IMR-90 (cell line): ENCODE data around the gene PPP1R13B. TPM values are rescaled to one million over a fixed set of nuclear protein-coding genes. Genes with fewer than 3 reads are reported as not detected.
A peak's percentile ranks its signal among the peaks of the same experiment; 100 is the strongest.

Source experiments
- ATAC-seq: fragments of 200-7000 bp; cut with Tn5 transposase; 2 replicates; pipeline ENCODE4 v1.9.1; 2020; ENCODE audit warnings: low read depth, mild to moderate bottlenecking, moderate library complexity
- BruUV-seq: library from RNA; stranded (reverse); fragments of 400-500 nt; replicated peaks from 2 replicates; lab custom pipeline; 2021; lab: Mats Ljungman, UMichigan
- CTCF ChIA-PET: fragments of 300-600 bp; formaldehyde crosslinking; extraction: SDS; loops from one replicate; lab custom pipeline; 2021; ENCODE audit warnings: antibody characterized with exemption; lab: Yijun Ruan, JAX
- POLR2A ChIA-PET: fragments of 300-600 bp; sonication (Branson Sonifier 250); formaldehyde crosslinking; loops from one replicate; lab custom pipeline; 2022; ENCODE audit warnings: antibody characterized with exemption; ENCODE audit not compliant: unreplicated experiment; lab: Charles Lee
- DNase-seq: peaks from one replicate; pipeline ENCODE4 v3.0.0; 2013
- H2AFZ ChIP-seq: replicated peaks from 2 replicates; pipeline ENCODE3; 2013; ENCODE audit warnings: low read length, mild to moderate bottlenecking; ENCODE audit not compliant: poor library complexity
- H2AK5ac ChIP-seq: 2 replicates; pipeline ENCODE4 v1.6.1; 2013; ENCODE audit warnings: low read depth, low read length, inconsistent platforms
- H2AK9ac ChIP-seq: replicated peaks from 2 replicates; pipeline ENCODE3; 2013; ENCODE audit warnings: mild to moderate bottlenecking, low read depth, low read length, moderate library complexity; ENCODE audit not compliant: poor library complexity
- H2BK120ac ChIP-seq: 2 replicates; pipeline ENCODE4 v1.6.1; 2013; ENCODE audit warnings: low read depth, low read length, inconsistent platforms
- H2BK15ac ChIP-seq: 3 replicates; pipeline ENCODE4 v1.6.1; 2013; ENCODE audit warnings: low read depth, low read length, inconsistent platforms
- H2BK20ac ChIP-seq: 2 replicates; pipeline ENCODE4 v1.6.1; 2013; ENCODE audit warnings: low read depth, mild to moderate bottlenecking, inconsistent platforms, low read length, moderate library complexity
- H2BK5ac ChIP-seq: 2 replicates; pipeline ENCODE4 v1.6.1; 2013; ENCODE audit warnings: mild to moderate bottlenecking, low read depth, low read length, inconsistent platforms; ENCODE audit not compliant: poor library complexity, severe bottlenecking
- H3K14ac ChIP-seq: replicated peaks from 2 replicates; pipeline ENCODE4 v1.6.1; 2013; ENCODE audit warnings: low read depth, low read length, inconsistent platforms
- H3K18ac ChIP-seq: 2 replicates; pipeline ENCODE4 v1.6.1; 2013; ENCODE audit warnings: low read depth, low read length, control low read depth
- H3K23ac ChIP-seq: 2 replicates; pipeline ENCODE4 v1.6.1; 2013; ENCODE audit warnings: low read depth, low read length, inconsistent platforms
- H3K27ac ChIP-seq: 2 replicates; pipeline ENCODE4 v1.5.1; 2013; ENCODE audit warnings: mild to moderate bottlenecking, control low read depth, low read length; ENCODE audit not compliant: insufficient read depth
- H3K27me3 ChIP-seq: 2 replicates; pipeline ENCODE4 v1.6.1; 2013; ENCODE audit warnings: low read length; ENCODE audit not compliant: control insufficient read depth, insufficient read depth
- H3K36me3 ChIP-seq: 2 replicates; pipeline ENCODE4 v1.6.1; 2013; ENCODE audit warnings: low read length, mixed read lengths; ENCODE audit not compliant: control insufficient read depth, insufficient read depth
- H3K4ac ChIP-seq: 2 replicates; pipeline ENCODE4 v1.6.1; 2013; ENCODE audit warnings: low read depth, low read length, inconsistent platforms
- H3K4me1 ChIP-seq: 2 replicates; pipeline ENCODE4 v1.6.1; 2013; ENCODE audit warnings: low read length, mixed read lengths; ENCODE audit not compliant: control insufficient read depth, insufficient read depth
- H3K4me2 ChIP-seq: 2 replicates; pipeline ENCODE4 v1.6.1; 2013; ENCODE audit warnings: low read depth, mild to moderate bottlenecking, control low read depth, low read length, moderate library complexity
- H3K4me3 ChIP-seq: 2 replicates; pipeline ENCODE4 v1.5.1; 2013; ENCODE audit warnings: low read depth, mild to moderate bottlenecking, control low read depth, low read length, moderate library complexity; ENCODE audit not compliant: insufficient read depth
- H3K56ac ChIP-seq: 2 replicates; pipeline ENCODE4 v1.6.1; 2013; ENCODE audit warnings: low read length, inconsistent platforms; ENCODE audit not compliant: insufficient read depth; ENCODE audit errors: extremely low read depth
- H3K79me1 ChIP-seq, 2 experiments: 2 replicates each; pipeline ENCODE4 v1.6.1; 2013; ENCODE audit warnings: low read length in 2 of 2, inconsistent platforms in 1 of 2, low read depth in 1 of 2
- H3K9ac ChIP-seq: 2 replicates; pipeline ENCODE4 v1.6.1; 2013; ENCODE audit warnings: low read depth, low read length, control low read depth
- H3K9me1 ChIP-seq: 2 replicates; pipeline ENCODE4 v1.6.1; 2013; ENCODE audit warnings: low read length, inconsistent platforms; ENCODE audit not compliant: insufficient read depth
- H3K9me3 ChIP-seq: 2 replicates; pipeline ENCODE4 v1.6.1; 2013; ENCODE audit warnings: low read length; ENCODE audit not compliant: control insufficient read depth, insufficient read depth
- H4K20me1 ChIP-seq: 2 replicates; pipeline ENCODE4 v1.6.1; 2013; ENCODE audit warnings: low read length, inconsistent platforms; ENCODE audit not compliant: insufficient read depth
- H4K5ac ChIP-seq: 2 replicates; pipeline ENCODE4 v1.6.1; 2013; ENCODE audit warnings: mild to moderate bottlenecking, low read depth, low read length, control low read depth
- H4K8ac ChIP-seq, 2 experiments: 2 replicates each; pipeline ENCODE4 v1.6.1; 2013; ENCODE audit warnings: low read depth in 2 of 2, low read length in 2 of 2, control low read depth in 1 of 2, inconsistent platforms in 1 of 2
- H4K91ac ChIP-seq: 2 replicates; pipeline ENCODE4 v1.6.1; 2013; ENCODE audit warnings: low read depth, low read length, inconsistent platforms; ENCODE audit not compliant: insufficient read depth
- BHLHE40 ChIP-seq: fragments of 150-350 bp; IDR thresholded peaks from 2 replicates; pipeline ENCODE4 v1.6.1; 2016; ENCODE audit warnings: mild to moderate bottlenecking, low read depth, low read length
- CTCF ChIP-seq: conservative IDR thresholded peaks from 2 replicates; pipeline ENCODE4 v1.5.1; 2012; ENCODE audit warnings: mild to moderate bottlenecking, low read depth, low read length, improper control_type of control experiment
- SMC3 ChIP-seq: fragments of 150-350 bp; IDR thresholded peaks from 2 replicates; pipeline ENCODE4 v1.6.1; 2016; ENCODE audit warnings: low read depth, mild to moderate bottlenecking, antibody characterized with exemption, low read length, moderate library complexity
- WGBS, 2 experiments: methylation state at CpG; one replicate each; pipeline versions ENCODE4 v1.1.5 to v1.1.7; 2013; ENCODE audit warnings: missing lambda C conversion rate in 2 of 2; ENCODE audit not compliant: insufficient read length in 1 of 2; ENCODE audit errors: extremely low coverage in 2 of 2; 5-methylcytosine and 5-hydroxymethylcytosine counted together
- dilution Hi-C: fragments of 300-500 bp; cut with HindIII; formaldehyde crosslinking; loops from one replicate; pipeline ENCODE4 v1.14.3; 2018; ENCODE audit warnings: low sequenced_read_pairs; ENCODE audit not compliant: unreplicated experiment
- in situ Hi-C: fragments of 300-500 bp; cut with MboI; formaldehyde crosslinking; loops from 3 replicates; pipeline ENCODE4 v1.14.3; 2019; ENCODE audit warnings: low sequenced_read_pairs, inconsistent platforms, mixed read lengths
- intact Hi-C: fragments of 100-400 bp; cut with micrococcal nuclease; formaldehyde crosslinking; loops from 2 replicates; pipeline ENCODE4 v1.10.0; 2022
- polyA plus RNA-seq, 3 experiments: library from polyadenylated mRNA; depleted of rRNA; stranded (reverse); fragments of >200 nt; gene quantifications; 2 replicates each; pipeline ENCODE4 v1.2.3, GENCODE V29; 2012; ENCODE audit warnings: low replicate concordance in 1 of 3
- total RNA-seq: library from RNA; depleted of rRNA; stranded (reverse); fragments of >200 nt; gene quantifications from 2 replicates; pipeline ENCODE4 v1.2.3, GENCODE V29; 2012

Gene PPP1R13B
- total and polyA plus RNA-seq, 2 of the 4 experiments (the other 2 are of a cell fraction): 1.6 to 2.8 TPM

DNA sequence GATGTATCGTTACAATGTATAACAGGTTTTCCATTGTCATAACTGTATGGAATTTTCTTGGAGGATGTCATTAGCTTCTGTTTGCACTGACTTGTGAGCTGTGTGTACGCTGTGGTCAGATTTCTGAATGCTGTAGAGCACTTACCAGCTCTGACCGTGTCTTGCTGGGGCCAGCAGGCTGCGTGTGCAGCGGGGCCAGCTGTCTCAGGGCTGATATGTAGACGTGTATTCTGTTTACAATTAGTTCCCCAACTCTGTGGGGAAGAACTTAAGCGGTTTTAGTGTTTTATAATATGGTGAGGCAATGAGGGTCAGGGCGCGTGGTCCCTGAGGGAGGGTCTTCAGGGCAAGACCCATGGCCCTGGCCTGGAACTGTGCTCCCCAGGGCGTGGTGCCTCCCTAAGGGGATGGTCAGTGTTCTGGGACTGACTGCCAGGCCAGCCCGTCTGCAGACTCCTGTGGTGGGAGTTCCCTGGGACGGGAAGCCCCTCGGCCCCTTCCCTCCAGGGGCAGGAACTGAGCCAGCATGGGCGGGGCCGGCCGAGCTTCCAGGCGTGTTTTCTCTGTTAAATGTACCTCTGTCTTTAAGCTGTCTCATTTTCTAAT lies 150.8 kb downstream of the PPP1R13B start:
- no peak overlapping the region for H4K5ac ChIP-seq
- H3K9ac ChIP-seq: no peak overlapping the region
- no peak overlapping the region for H3K23ac ChIP-seq
- no TSS peak for BruUV-seq
- H3K4me3 ChIP-seq: no peak overlapping the region
- peak overlapping the region; percentile 18; the same call in 1 of the 2 replicates for H3K4ac ChIP-seq
- H2BK120ac ChIP-seq: no peak overlapping the region
- peaks cover 3% of the 10 kb centered on the region; the same call in 1 of the 2 replicates for H3K9me1 ChIP-seq
- H2AK9ac ChIP-seq: peak overlapping the region; percentile 32
- dilution Hi-C loops (no loop called here), in situ Hi-C loops (no loop called here), intact Hi-C loops (no loop called here)
- WGBS, 2 experiments: 20% methylated on average over 7 of the region's 17 CpGs; no CpG with 5 or more reads in 1 of the 2 experiments
- no peak overlapping the region for H3K18ac ChIP-seq
- peak; percentile 91 for DNase-seq
- 0 out of 2 replicates have a peak, but pooled peaks have one; percentile 17 for TF ChIP-seq BHLHE40
- 0 out of 2 replicates have a peak, but pooled peaks have one; percentile 13 for TF ChIP-seq SMC3
- TF ChIP-seq CTCF: no peak
- H4K91ac ChIP-seq: no peak overlapping the region
- H4K8ac ChIP-seq: no peak overlapping the region
- H2AFZ ChIP-seq: no peak overlapping the region
- no peak overlapping the region for H2BK20ac ChIP-seq
- peaks cover 52% of the 10 kb centered on the region for H3K36me3 ChIP-seq
- peaks cover 15% of the 10 kb centered on the region for H3K4me1 ChIP-seq
- no peak overlapping the region for H2BK15ac ChIP-seq
- no peaks in the 10 kb centered on the region for H3K27me3 ChIP-seq
- ATAC-seq: peak; percentile 91
- H3K56ac ChIP-seq: no peak overlapping the region
- H3K14ac ChIP-seq: no peak overlapping the region
- H3K79me1 ChIP-seq: peaks cover 26 to 79% of the 10 kb centered on the region in 2 experiments
- peaks cover 55% of the 10 kb centered on the region for H4K20me1 ChIP-seq
- H3K4me2 ChIP-seq: peak overlapping the region; percentile 45
- peak overlapping the region; percentile 46; the same call in 1 of the 2 replicates for H2AK5ac ChIP-seq
- H3K27ac ChIP-seq: peak overlapping the region; percentile 68
- H3K9me3 ChIP-seq: no peaks in the 10 kb centered on the region
- POLR2A ChIA-PET: no interaction called here
- peak overlapping the region; percentile 37 for H2BK5ac ChIP-seq
- CTCF ChIA-PET: interaction anchor here (0.6 kb wide), 1 partner anchor 60 kb away, joined by 5 read pairs; no protein-coding TSS in a partner anchor
